Measurements from ENCODE around the gene MPC2.

GRCh38 chr1:167929725-167930124, 7.1 kb downstream of the MPC2 start:
- TF ChIP-seq CTCF (IDR thresholded peaks at IDR 0.05) (no peak), POLR2A (IDR thresholded peaks at IDR 0.05) (no peak)
